HG03175 (cell line): Measurements from ENCODE around the gene DTYMK.
"Not testable (repeated sequence)": the region's sequence is repeated elsewhere in the genome, so short reads cannot be mapped to it uniquely, and the experiment has no call there.

ENCODE experiments used
- ATAC-seq: cut with Tn5 transposase; IDR thresholded peaks from one replicate; pipeline ENCODE4 v1.9.1; 2021; ENCODE audit warnings: mild to moderate bottlenecking, moderate library complexity; ENCODE audit not compliant: unreplicated experiment

DTYMK gene, protein sequence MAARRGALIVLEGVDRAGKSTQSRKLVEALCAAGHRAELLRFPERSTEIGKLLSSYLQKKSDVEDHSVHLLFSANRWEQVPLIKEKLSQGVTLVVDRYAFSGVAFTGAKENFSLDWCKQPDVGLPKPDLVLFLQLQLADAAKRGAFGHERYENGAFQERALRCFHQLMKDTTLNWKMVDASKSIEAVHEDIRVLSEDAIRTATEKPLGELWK

GRCh38 chr2:241686650-241687425 lies at the start of gene DTYMK:
Gene DTYMK (minus strand): TSS chr2:241686815. CDS start chr2:241686783, 32 bp downstream.
- peak; percentile 94 for ATAC-seq

DNA sequence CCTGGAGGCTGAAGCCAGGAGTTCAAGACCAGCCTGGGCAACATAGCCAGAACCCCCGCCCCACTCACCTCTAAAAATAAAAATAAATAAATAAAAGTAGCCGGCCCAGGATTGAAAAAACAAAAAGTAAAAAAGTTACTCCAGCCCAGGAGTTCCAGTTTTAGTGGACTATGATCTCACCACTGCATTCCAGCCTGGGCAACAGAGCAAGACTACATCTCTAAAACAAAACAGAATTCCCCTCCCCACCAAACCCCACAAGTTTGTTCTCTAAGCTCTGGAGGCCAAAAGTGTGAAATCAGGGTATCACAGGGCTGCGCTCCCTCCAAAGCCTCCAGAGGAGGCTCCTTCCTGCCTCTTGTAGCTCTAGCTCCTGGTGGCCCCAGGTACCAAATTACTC lies 49.5 kb upstream of the DTYMK start:
- ATAC-seq, result no peak

GRCh38 chr2:241734467-241735208 lies 48.0 kb upstream of the DTYMK start, which contains the start of gene D2HGDH:
Gene D2HGDH (plus strand): TSS chr2:241734630. CDS start chr2:241735225, 595 bp downstream.
- ATAC-seq, result peak; percentile 79

DNA sequence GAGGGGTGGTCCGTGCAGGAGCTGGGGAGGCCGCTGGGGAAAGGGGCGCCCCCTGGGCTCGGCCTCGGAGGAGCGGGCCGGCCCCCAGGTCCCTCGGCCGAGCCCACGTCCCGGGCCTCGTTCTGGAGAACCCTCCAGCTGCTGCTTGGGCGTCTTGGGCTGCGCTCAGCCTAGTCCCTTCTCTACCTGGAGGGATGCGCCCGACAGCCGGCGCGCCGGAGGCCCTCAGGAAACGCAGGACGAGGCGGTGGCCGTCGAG lies 47.5 kb upstream of the DTYMK start:
- peak; percentile 18 for ATAC-seq

DNA sequence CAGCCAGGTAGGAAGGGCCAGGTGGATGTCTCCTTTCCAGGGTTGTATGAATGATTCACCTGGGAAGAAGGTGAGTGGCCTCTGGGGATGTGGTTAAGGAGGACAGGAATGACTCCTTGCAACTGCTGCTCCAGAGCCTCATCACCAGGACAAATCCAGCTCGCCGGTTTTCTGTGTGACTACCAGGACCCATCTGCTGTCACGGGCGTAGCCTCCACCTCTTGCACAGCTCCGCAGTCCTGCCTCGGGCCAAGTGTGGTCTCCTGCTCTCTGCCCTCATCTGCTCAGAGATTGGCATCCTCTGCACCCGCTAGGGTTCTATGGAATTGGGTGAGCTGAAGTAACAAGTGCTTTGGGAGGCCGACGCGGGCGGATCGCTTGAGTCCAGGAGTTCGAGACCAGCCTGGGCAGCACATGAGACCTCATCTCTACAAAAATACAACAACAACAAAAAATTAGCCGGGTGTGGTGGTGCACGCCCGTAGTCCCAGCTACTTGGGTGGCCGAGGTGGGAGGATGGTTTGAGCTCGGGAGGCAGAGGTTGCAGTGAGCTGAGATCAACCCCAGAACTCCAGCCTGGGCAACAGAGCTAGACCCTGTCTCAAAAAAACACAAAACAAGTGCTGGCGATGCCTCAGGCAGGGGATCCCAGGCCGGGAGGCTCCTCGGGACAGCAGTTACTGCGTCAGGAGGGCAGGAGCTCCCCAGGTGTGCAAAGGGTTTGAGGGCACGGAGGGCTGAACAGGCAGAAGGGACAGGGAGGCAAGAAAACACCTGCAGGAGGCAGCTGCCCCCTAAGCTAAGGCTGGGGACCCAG lies 47.0 kb upstream of the DTYMK start:
- no peak for ATAC-seq

- ATAC-seq, result not testable (repeated sequence)
Observed at GRCh38 chr2:241732513-241733186, 46.0 kb upstream of the DTYMK start.

- ATAC-seq, result no peak
Observed at GRCh38 chr2:241730671-241731293, 44.2 kb upstream of the DTYMK start.

- no peak for ATAC-seq
Observed at GRCh38 chr2:241729868-241730267, 43.3 kb upstream of the DTYMK start.

- ATAC-seq, result no peak
Observed at GRCh38 chr2:241728627-241729026, 42.0 kb upstream of the DTYMK start.

DNA sequence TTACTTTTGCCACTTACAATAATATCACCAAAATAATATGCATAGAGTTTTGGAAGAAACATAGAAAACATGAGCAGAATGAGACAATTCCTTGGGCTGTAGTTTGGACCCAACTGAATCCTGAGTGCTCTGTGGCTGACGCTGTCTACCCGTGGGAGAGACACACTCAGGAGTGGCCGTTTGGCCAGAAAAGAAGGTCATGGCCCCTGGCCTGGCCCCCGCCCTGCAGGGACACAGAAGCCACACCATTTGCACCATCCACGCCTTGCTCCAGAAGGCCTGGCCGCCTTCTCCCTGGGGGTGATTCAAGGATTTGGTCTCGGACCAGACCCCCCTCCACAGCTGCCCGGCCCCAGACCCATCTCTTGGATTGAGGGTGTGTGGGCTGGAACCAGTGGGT lies 41.4 kb upstream of the DTYMK start:
- no peak for ATAC-seq

DNA sequence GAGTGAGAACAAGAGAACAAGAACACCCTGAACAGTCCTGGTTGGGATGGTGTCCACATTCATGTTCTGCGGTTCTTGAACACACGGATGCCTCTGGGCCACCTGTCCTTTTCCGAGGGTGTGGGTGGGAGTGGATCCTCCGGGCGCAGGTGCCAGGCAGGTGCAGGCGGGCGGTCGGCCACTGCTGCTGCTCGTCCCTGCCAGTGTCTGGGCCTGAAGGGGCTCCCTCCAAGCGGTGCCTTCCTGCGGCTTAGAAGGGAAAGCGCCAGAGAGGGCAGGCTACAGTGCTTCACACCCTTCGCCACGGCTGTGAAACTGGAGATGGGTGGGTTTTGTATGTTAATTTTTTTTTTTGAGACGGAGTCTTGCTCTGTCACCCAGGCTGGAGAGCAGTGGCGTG lies 39.8 kb upstream of the DTYMK start:
- ATAC-seq, result no peak

GRCh38 chr2:241724975-241725870 lies 38.6 kb upstream of the DTYMK start:
- ATAC-seq, result no peak

DNA sequence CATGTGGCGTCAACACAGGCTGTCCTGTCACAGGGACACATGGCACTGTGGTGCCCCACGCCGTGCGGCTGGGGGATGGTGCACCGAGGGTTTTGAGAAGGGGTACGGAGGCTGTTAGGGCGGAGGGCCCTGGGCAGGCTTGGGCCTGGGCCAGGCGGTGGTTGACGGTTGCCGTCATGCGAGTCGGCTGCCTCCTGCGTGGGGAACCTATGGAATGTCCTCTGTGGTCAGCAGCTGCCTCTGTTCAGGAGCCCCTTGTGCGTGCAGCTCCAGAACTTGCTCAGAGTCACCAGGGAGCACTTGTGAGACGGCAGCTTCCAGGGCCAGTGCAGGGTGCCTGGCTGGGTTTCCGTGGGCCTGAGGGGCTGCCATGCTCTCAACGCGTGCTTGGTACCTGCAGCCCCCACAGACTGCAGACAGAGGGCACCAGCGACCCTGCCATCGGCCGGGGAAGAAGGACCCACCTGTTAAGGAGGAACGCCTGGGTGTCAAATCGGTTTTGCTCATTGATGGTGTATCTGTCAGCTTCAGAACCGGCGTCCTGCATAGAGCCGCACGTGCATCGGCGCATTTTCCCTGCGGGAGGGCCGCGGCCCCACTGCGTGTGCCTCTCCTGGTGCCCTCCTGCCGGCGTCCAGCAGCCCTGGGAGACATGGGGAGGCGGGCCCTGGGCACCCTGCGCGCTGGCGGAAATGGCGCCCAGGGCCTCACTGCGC lies 37.8 kb upstream of the DTYMK start:
- ATAC-seq, result no peak

DNA sequence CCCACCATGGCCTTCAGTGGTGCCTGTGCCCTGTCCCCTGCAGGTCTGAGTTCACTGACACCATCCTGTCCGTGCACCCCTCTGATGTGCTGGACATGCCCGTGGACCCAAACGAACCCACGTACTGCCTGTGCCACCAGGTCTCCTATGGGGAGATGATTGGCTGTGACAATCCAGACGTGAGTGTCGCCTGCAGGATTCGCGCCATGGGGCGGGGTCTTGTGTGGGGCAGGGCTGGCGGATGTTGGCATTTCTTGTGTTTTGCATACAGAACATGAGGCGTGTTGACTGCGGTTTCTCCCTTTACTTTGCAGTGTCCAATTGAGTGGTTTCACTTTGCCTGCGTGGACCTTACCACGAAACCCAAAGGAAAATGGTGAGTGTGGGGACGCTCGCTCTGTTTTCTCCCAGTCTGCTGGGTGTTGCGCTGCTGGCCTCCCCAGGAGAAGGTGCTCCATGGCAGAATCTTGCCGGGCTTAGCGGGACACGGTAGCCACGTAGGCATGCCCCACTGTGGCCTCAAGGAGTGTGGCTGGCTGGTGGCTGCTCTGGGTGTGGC lies 36.4 kb upstream of the DTYMK start:
- ATAC-seq, result no peak

DNA sequence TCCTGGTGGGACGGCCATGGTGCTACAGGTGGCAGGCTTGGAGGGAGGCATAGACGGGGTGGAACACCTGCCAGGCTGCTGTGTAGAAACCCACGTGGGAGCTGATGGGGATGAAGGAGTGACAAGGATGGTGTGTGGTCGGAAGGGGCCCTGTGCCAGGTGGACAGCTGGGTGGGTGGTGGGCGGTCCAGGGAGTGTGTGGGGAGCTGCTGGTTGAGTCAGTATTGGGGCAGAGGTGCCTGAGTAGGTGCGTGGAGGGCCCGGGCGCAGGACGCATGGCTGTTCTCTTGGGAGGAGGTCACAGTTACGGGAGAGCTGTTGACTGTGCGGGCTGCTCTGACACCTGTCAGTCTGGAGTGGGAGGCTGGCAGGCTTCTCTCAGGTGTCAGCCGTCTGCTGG lies 35.2 kb upstream of the DTYMK start:
- no peak for ATAC-seq

DNA sequence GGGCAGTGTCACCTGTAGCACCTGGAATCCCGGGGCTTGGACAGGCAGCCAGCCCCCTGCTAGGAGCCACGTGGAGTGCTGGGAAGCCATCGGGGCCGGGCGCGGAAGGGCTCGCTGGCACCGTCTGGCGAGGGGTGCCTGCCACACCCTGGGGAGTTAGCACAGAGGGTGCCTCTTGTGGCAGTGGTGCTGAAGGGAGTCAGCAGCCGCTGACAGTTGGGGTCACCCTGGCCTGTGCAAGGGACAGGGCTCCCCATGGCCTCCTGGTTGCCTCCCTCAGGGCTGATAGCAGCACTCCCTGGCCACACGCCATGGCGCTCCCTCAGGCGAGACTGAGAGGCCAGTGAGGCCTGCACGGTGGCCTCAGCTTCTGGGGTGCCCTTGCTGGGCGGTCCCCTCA lies 33.9 kb upstream of the DTYMK start:
- no peak for ATAC-seq

DNA sequence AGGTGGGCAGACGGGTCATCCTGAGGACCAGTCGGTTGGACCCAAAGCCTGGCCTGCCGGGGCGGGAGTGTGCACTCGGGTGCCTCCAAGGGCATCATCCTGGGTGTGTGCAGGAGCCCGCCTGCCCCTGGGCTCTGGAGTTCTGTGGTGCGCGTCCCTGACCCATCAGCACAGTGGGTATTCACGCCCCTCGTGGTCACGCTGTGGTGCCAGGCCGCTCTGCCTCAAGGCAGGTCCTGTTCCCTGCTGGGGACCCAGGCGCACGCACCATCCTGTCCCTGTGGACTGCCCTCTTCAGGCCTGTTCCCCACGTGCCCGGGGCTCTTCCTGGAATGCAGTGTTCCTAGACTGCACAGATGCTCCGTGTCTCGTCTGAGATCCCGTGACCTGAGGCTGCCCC lies 33.5 kb upstream of the DTYMK start:
- ATAC-seq, result no peak

- ATAC-seq, result no peak
Observed at GRCh38 chr2:241719093-241719492, 32.5 kb upstream of the DTYMK start.
